Naive thymus-derived CD4-positive, alpha-beta T cell (primary cell): ENCODE measurements around the gene AFF2. TPM values are rescaled to one million over a fixed set of nuclear protein-coding genes. Genes with fewer than 3 reads are reported as not detected.

Source experiments
- ATAC-seq: fragments of 150-1000 bp; cut with Tn5 transposase; 2 replicates; pipeline ENCODE4 v1.10.0; 2021; ENCODE audit warnings: mild to moderate bottlenecking, moderate library complexity
- CTCF ChIA-PET: fragments of 350-600 bp; sonication (Branson Sonifier 250); formaldehyde crosslinking; loops from one replicate; lab custom pipeline; 2021; ENCODE audit warnings: antibody characterized with exemption; lab: Charles Lee
- POLR2A ChIA-PET: fragments of 350-600 bp; sonication (Branson Sonifier 250); formaldehyde crosslinking; loops from one replicate; lab custom pipeline; 2021; ENCODE audit warnings: antibody characterized with exemption, inconsistent platforms; lab: Charles Lee
- DNase-seq, 9 donors: peaks; one replicate each; pipeline versions ENCODE4 v3.0.0 to v3.0.0-alpha.2; 2020 to 2022; ENCODE audit warnings: mixed read lengths in 1 of 9
- H3K27ac ChIP-seq: one replicate; pipeline ENCODE4 v1.7.0; 2013; ENCODE audit warnings: mild to moderate bottlenecking, low read depth, low read length, moderate library complexity
- H3K27me3 ChIP-seq, 2 donors: one replicate each; pipeline ENCODE4 v1.7.0; 2013; ENCODE audit warnings: low read length in 2 of 2, mild to moderate bottlenecking in 2 of 2, moderate library complexity in 2 of 2; ENCODE audit not compliant: control insufficient read depth in 2 of 2, insufficient read depth in 2 of 2
- H3K36me3 ChIP-seq, 3 experiments: 1 replicate in 2 of 3; 2 replicates in 1 of 3; pipeline ENCODE4 v1.7.0; 2013; ENCODE audit warnings: low read length in 3 of 3, mild to moderate bottlenecking in 3 of 3, moderate library complexity in 1 of 3; ENCODE audit not compliant: insufficient read depth in 3 of 3, control insufficient read depth in 2 of 3
- H3K4me1 ChIP-seq, 2 donors: one replicate each; pipeline ENCODE4 v1.7.0; 2013; ENCODE audit warnings: low read length in 2 of 2, mild to moderate bottlenecking in 2 of 2, moderate library complexity in 1 of 2; ENCODE audit not compliant: control insufficient read depth in 2 of 2, insufficient read depth in 2 of 2
- H3K4me3 ChIP-seq: 2 replicates; pipeline ENCODE4 v1.7.0; 2013; ENCODE audit warnings: mild to moderate bottlenecking, low read length
- H3K9me3 ChIP-seq, 3 experiments: 1 replicate in 2 of 3; 2 replicates in 1 of 3; pipeline ENCODE4 v1.7.0; 2013; ENCODE audit warnings: low read length in 3 of 3; ENCODE audit not compliant: control insufficient read depth in 2 of 3
- H3K27ac Mint-ChIP-seq, 9 donors: one replicate each; pipeline ENCODE4 v1.8.0; 2020 to 2022; ENCODE audit warnings: mixed read lengths in 9 of 9, mild to moderate bottlenecking in 8 of 9, moderate library complexity in 5 of 9, inconsistent platforms in 2 of 9
- H3K27me3 Mint-ChIP-seq, 5 donors: one replicate each; pipeline ENCODE4 v1.8.0; 2021 to 2022; ENCODE audit warnings: mixed read lengths in 5 of 5, mild to moderate bottlenecking in 1 of 5
- H3K36me3 Mint-ChIP-seq, 5 donors: one replicate each; pipeline ENCODE4 v1.8.0; 2020 to 2022; ENCODE audit warnings: mixed read lengths in 5 of 5, mild to moderate bottlenecking in 3 of 5, inconsistent platforms in 1 of 5
- H3K4me1 Mint-ChIP-seq, 7 donors: one replicate each; pipeline ENCODE4 v1.8.0; 2020 to 2022; ENCODE audit warnings: mixed read lengths in 7 of 7, mild to moderate bottlenecking in 3 of 7, inconsistent platforms in 1 of 7
- H3K4me3 Mint-ChIP-seq, 10 donors: one replicate each; pipeline ENCODE4 v1.8.0; 2020 to 2022; ENCODE audit warnings: mild to moderate bottlenecking in 10 of 10, mixed read lengths in 10 of 10, moderate library complexity in 6 of 10, inconsistent platforms in 2 of 10
- H3K9me3 Mint-ChIP-seq, 11 donors: one replicate each; pipeline ENCODE4 v1.8.0; 2020 to 2022; ENCODE audit warnings: mixed read lengths in 11 of 11, mild to moderate bottlenecking in 4 of 11, inconsistent platforms in 1 of 11, moderate library complexity in 1 of 11
- intact Hi-C, 2 donors: fragments of 100-400 bp; cut with micrococcal nuclease; formaldehyde crosslinking; loops; one replicate each; pipeline ENCODE4 v1.15.1; 2023
- polyA plus RNA-seq, 2 donors: library from polyadenylated mRNA; unstranded; fragments of 300-500 nt; fragmentation: Illumina TruSeq; gene quantifications; one replicate each; pipeline ENCODE4 v1.2.3, GENCODE V29; 2021
- total RNA-seq, 6 experiments: library from RNA in 5 of 6; stranded (reverse) in 5 of 6; gene quantifications; 1 replicate in 5 of 6; 2 replicates in 1 of 6; pipeline ENCODE4 v1.2.3 and lab custom pipeline; 2021 to 2026

AFF2 gene
- total and polyA plus RNA-seq, 7 experiments from 2014 or later, result 0.31 to 6.0 (median 2.8) TPM

GRCh38 chrX:148618470-148619445 is 118.3 kb downstream of the AFF2 start:
- no peak overlapping the region for H3K4me3 ChIP-seq
- Mint-ChIP-seq H3K4me1 (peaks cover 0 to 2% (median 0%) of the 10 kb centered on the region in 7 donors), H3K27me3 (no peaks in the 10 kb centered on the region), H3K36me3 (no peaks in the 10 kb centered on the region), H3K27ac (no peak overlapping the region), H3K4me3 (no peak overlapping the region), H3K9me3 (peaks cover 0 to 5% (median 0%) of the 10 kb centered on the region in 11 donors)
- intact Hi-C loops, result no loop called here
- no peak for ATAC-seq
- no peaks in the 10 kb centered on the region for H3K36me3 ChIP-seq
- no peaks in the 10 kb centered on the region for H3K9me3 ChIP-seq
- H3K27ac ChIP-seq, result no peak overlapping the region
- H3K4me1 ChIP-seq, result no peaks in the 10 kb centered on the region
- CTCF ChIA-PET, result no interaction called here
- DNase-seq, result no peak
- POLR2A ChIA-PET, result no interaction called here
- H3K27me3 ChIP-seq, result no peaks in the 10 kb centered on the region

- Histone ChIP-seq H3K4me3 (no peak overlapping the region), H3K4me1 (no peaks in the 10 kb centered on the region), H3K27ac (no peak overlapping the region), H3K36me3 (no peaks in the 10 kb centered on the region), H3K27me3 (no peaks in the 10 kb centered on the region), H3K9me3 (no peaks in the 10 kb centered on the region)
- no peaks in the 10 kb centered on the region for H3K27me3 Mint-ChIP-seq
- no peaks in the 10 kb centered on the region for H3K36me3 Mint-ChIP-seq
- POLR2A ChIA-PET, result no interaction called here
- no peak overlapping the region for H3K27ac Mint-ChIP-seq
- ATAC-seq (no peak), DNase-seq (no peak)
- intact Hi-C loops, result no loop called here
- peaks cover 0 to 2% (median 0%) of the 10 kb centered on the region in 7 donors for H3K4me1 Mint-ChIP-seq
- CTCF ChIA-PET, result no interaction called here
- H3K4me3 Mint-ChIP-seq, result no peak overlapping the region
- H3K9me3 Mint-ChIP-seq, result peaks cover 0 to 5% (median 0%) of the 10 kb centered on the region in 11 donors
These were observed 119.6 kb downstream of the AFF2 start for GRCh38 chrX:148620023-148620422.

GRCh38 chrX:148624951-148625474 is 124.6 kb downstream of the AFF2 start:
- ChIA-PET CTCF (no interaction called here), POLR2A (no interaction called here)
- Mint-ChIP-seq H3K27ac (no peak overlapping the region), H3K27me3 (no peaks in the 10 kb centered on the region), H3K9me3 (peaks cover 0 to 1% (median 0%) of the 10 kb centered on the region in 11 donors), H3K36me3 (no peaks in the 10 kb centered on the region), H3K4me1 (peaks cover 0 to 1% (median 0%) of the 10 kb centered on the region in 7 donors), H3K4me3 (no peak overlapping the region)
- ATAC-seq (no peak), DNase-seq (no peak)
- Histone ChIP-seq H3K36me3 (no peaks in the 10 kb centered on the region), H3K4me3 (no peak overlapping the region), H3K27ac (no peak overlapping the region), H3K9me3 (no peaks in the 10 kb centered on the region), H3K4me1 (no peaks in the 10 kb centered on the region), H3K27me3 (no peaks in the 10 kb centered on the region)
- intact Hi-C loops, result no loop called here

GRCh38 chrX:148628621-148629020 is 128.2 kb downstream of the AFF2 start:
- no peaks in the 10 kb centered on the region for H3K27me3 ChIP-seq
- no peak for DNase-seq
- no peaks in the 10 kb centered on the region for H3K4me1 ChIP-seq
- H3K36me3 Mint-ChIP-seq, result no peaks in the 10 kb centered on the region
- H3K27me3 Mint-ChIP-seq, result no peaks in the 10 kb centered on the region
- no peak overlapping the region for H3K4me3 ChIP-seq
- ChIA-PET POLR2A (no interaction called here), CTCF (no interaction called here)
- ATAC-seq, result no peak
- H3K4me3 Mint-ChIP-seq, result no peak overlapping the region
- H3K4me1 Mint-ChIP-seq, result no peaks in the 10 kb centered on the region
- H3K27ac Mint-ChIP-seq, result no peak overlapping the region
- peaks cover 0 to 1% (median 0%) of the 10 kb centered on the region in 11 donors for H3K9me3 Mint-ChIP-seq
- no peaks in the 10 kb centered on the region for H3K36me3 ChIP-seq
- H3K9me3 ChIP-seq, result no peaks in the 10 kb centered on the region
- intact Hi-C loops, result no loop called here
- H3K27ac ChIP-seq, result no peak overlapping the region

- DNase-seq (no peak), ATAC-seq (no peak)
- no peaks in the 10 kb centered on the region for H3K4me1 ChIP-seq
- no peak overlapping the region for H3K4me3 ChIP-seq
- Mint-ChIP-seq H3K4me3 (no peak overlapping the region), H3K27ac (no peak overlapping the region), H3K9me3 (peaks cover 0 to 1% (median 0%) of the 10 kb centered on the region in 11 donors), H3K27me3 (no peaks in the 10 kb centered on the region), H3K36me3 (no peaks in the 10 kb centered on the region), H3K4me1 (no peaks in the 10 kb centered on the region)
- ChIA-PET POLR2A (no interaction called here), CTCF (no interaction called here)
- no peaks in the 10 kb centered on the region for H3K36me3 ChIP-seq
- H3K27me3 ChIP-seq, result no peaks in the 10 kb centered on the region
- H3K27ac ChIP-seq, result no peak overlapping the region
- H3K9me3 ChIP-seq, result no peaks in the 10 kb centered on the region
- intact Hi-C loops, result no loop called here
These were observed 129.0 kb downstream of the AFF2 start for GRCh38 chrX:148629434-148629833.

- Histone ChIP-seq H3K4me1 (no peaks in the 10 kb centered on the region), H3K36me3 (no peaks in the 10 kb centered on the region), H3K9me3 (no peaks in the 10 kb centered on the region), H3K4me3 (no peak overlapping the region), H3K27ac (no peak overlapping the region), H3K27me3 (no peaks in the 10 kb centered on the region)
- no peak overlapping the region for H3K27ac Mint-ChIP-seq
- intact Hi-C loops, result no loop called here
- H3K4me3 Mint-ChIP-seq, result no peak overlapping the region
- H3K9me3 Mint-ChIP-seq, result peaks cover 0 to under 1% (median 0%) of the 10 kb centered on the region in 11 donors
- DNase-seq (no peak), ATAC-seq (no peak)
- ChIA-PET CTCF (no interaction called here), POLR2A (no interaction called here)
- no peaks in the 10 kb centered on the region for H3K27me3 Mint-ChIP-seq
- no peaks in the 10 kb centered on the region for H3K36me3 Mint-ChIP-seq
- H3K4me1 Mint-ChIP-seq, result no peaks in the 10 kb centered on the region
These were observed 132.0 kb downstream of the AFF2 start for GRCh38 chrX:148632444-148632843.
